SU-DHL-6 (cell line): ENCODE data around the gene KCNJ12.
"Not testable (repeated sequence)": the region's sequence is repeated elsewhere in the genome, so short reads cannot be mapped to it uniquely, and the experiment has no call there.

Experiments used
- H2AFZ ChIP-seq: fragments of 200-600 bp; sonication (generic); 2 replicates; pipeline ENCODE4 v1.6.1; 2014; ENCODE audit warnings: low read depth, mild to moderate bottlenecking, moderate library complexity, mixed read lengths, antibody characterized with exemption, low read length; ENCODE audit not compliant: severe bottlenecking
- H3F3A ChIP-seq: fragments of 200-600 bp; shearing (Covaris generic); 2 replicates; pipeline ENCODE4 v1.6.0; 2016; ENCODE audit warnings: antibody characterized with exemption, mild to moderate bottlenecking; ENCODE audit not compliant: insufficient read depth
- H3K27ac ChIP-seq: fragments of 200-600 bp; sonication (generic); 2 replicates; pipeline ENCODE4 v1.5.1; 2016; ENCODE audit warnings: low read depth, mild to moderate bottlenecking, low read length, moderate library complexity, mixed read lengths
- H3K27me3 ChIP-seq: fragments of 200-600 bp; sonication (generic), shearing (Covaris generic); 2 replicates; pipeline ENCODE4 v1.6.0; 2014; ENCODE audit warnings: mild to moderate bottlenecking, low read length
- H3K36me3 ChIP-seq: fragments of 200-600 bp; sonication (generic); 2 replicates; pipeline ENCODE4 v1.6.1; 2014; ENCODE audit warnings: mild to moderate bottlenecking, low read length, mixed read lengths
- H3K4me2 ChIP-seq: fragments of 300-600, 200-600 bp; shearing (Covaris generic), sonication (generic); 2 replicates; pipeline ENCODE4 v1.6.0; 2014; ENCODE audit warnings: low read length, low read depth, mild to moderate bottlenecking; ENCODE audit not compliant: poor library complexity, severe bottlenecking
- H3K4me3 ChIP-seq: fragments of 200-600 bp; sonication (generic); 2 replicates; pipeline ENCODE4 v1.5.1; 2014; ENCODE audit warnings: antibody characterized with exemption, low read length, mild to moderate bottlenecking, mixed read lengths; ENCODE audit not compliant: insufficient read depth, poor library complexity, severe bottlenecking
- H3K79me2 ChIP-seq: fragments of 200-600 bp; sonication (generic); 2 replicates; pipeline ENCODE4 v1.6.1; 2014; ENCODE audit warnings: mild to moderate bottlenecking, low read length, moderate library complexity; ENCODE audit not compliant: insufficient read depth
- H3K9ac ChIP-seq: fragments of 200-600 bp; sonication (generic); 2 replicates; pipeline ENCODE4 v1.7.0; 2014; ENCODE audit warnings: mild to moderate bottlenecking, low read length
- H3K9me2 ChIP-seq: fragments of 200-600 bp; sonication (generic); replicated peaks from 2 replicates; pipeline ENCODE4 v1.6.1; 2014; ENCODE audit warnings: low read length; ENCODE audit not compliant: insufficient read depth
- H3K9me3 ChIP-seq: fragments of 200-600 bp; sonication (generic); 2 replicates; pipeline ENCODE4 v1.6.1; 2014; ENCODE audit warnings: low read length, mixed read lengths; ENCODE audit not compliant: insufficient read depth
- H4K20me1 ChIP-seq: fragments of 200-600 bp; sonication (generic); 2 replicates; pipeline ENCODE4 v1.6.1; 2014; ENCODE audit warnings: low read depth, mild to moderate bottlenecking, antibody characterized with exemption, low read length, moderate library complexity, mixed read lengths
- EZH2phosphoT487 ChIP-seq: fragments of 200-600 bp; sonication (generic), shearing (Covaris generic); conservative IDR thresholded peaks from 2 replicates; pipeline ENCODE4 v1.6.1; 2018; ENCODE audit warnings: mild to moderate bottlenecking, antibody characterized with exemption, low read length, moderate library complexity, mixed read lengths
- TF ChIP-seq, protein P1 (sequence below): fragments of 200-600 bp; sonication (generic); IDR thresholded peaks from one replicate; pipeline ENCODE4 v1.5.1; 2017; ENCODE audit warnings: antibody characterized with exemption, mild to moderate bottlenecking, low read length, moderate library complexity; ENCODE audit not compliant: insufficient read depth, poor library complexity, severe bottlenecking

KCNJ12 gene

DNA sequence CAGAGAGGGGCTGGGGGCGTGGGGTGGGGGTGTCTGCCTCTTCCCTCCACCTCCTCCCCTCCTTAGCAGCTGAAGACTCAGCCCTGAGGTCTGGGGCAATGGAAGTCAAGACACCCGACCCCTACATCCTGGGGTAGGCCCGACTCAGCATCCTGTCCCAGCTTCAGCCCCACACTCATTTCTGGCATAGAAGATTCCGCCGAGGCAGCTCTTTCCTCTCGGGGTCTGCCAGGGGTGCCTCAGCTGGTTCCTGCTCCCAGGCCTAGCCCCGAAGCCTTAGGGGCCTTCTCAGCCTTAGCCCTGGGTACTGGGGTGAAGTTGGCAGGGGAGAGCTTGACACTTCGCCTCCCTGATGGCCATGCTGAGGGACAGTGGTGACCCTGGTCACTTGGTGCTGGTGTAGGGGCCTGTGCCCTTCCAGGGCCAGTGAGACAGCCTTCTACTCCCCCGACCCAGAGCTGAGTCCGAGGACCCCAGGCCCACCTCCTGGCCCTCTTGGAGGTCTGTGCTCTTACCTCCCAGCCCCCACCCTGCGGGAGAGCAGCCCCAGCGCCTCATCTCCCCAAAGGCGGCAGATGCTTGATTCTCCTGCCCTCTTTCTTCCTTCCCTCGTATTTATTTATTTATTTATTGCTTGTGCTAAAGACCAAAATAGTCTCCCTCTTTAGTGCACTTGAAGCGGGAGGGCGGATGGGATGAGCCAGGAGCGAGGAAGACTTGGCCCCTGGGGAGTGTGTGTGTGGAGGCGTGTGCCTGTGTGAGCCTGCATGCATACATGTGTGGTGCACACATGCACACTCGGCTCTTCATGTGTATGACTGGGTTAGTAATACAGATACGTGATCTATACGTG lies 42.5 kb downstream of the KCNJ12 start:
- H3K9me2 ChIP-seq: no peaks in the 10 kb centered on the region
- no peaks in the 10 kb centered on the region for H3K79me2 ChIP-seq
- H3K9ac ChIP-seq: no peak overlapping the region
- no peak overlapping the region for H3K4me3 ChIP-seq
- no peaks in the 10 kb centered on the region for H4K20me1 ChIP-seq
- H3K36me3 ChIP-seq: no peaks in the 10 kb centered on the region
- H3K9me3 ChIP-seq: no peaks in the 10 kb centered on the region
- H3K27ac ChIP-seq: no peak overlapping the region
- H3K4me2 ChIP-seq: no peak overlapping the region
- no peak for TF ChIP-seq EZH2phosphoT487
- TF ChIP-seq, protein P1, sequence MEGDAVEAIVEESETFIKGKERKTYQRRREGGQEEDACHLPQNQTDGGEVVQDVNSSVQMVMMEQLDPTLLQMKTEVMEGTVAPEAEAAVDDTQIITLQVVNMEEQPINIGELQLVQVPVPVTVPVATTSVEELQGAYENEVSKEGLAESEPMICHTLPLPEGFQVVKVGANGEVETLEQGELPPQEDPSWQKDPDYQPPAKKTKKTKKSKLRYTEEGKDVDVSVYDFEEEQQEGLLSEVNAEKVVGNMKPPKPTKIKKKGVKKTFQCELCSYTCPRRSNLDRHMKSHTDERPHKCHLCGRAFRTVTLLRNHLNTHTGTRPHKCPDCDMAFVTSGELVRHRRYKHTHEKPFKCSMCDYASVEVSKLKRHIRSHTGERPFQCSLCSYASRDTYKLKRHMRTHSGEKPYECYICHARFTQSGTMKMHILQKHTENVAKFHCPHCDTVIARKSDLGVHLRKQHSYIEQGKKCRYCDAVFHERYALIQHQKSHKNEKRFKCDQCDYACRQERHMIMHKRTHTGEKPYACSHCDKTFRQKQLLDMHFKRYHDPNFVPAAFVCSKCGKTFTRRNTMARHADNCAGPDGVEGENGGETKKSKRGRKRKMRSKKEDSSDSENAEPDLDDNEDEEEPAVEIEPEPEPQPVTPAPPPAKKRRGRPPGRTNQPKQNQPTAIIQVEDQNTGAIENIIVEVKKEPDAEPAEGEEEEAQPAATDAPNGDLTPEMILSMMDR: no peak
- H3K27me3 ChIP-seq: no peaks in the 10 kb centered on the region
- H3F3A ChIP-seq: no peaks in the 10 kb centered on the region
- no peak overlapping the region for H2AFZ ChIP-seq

DNA sequence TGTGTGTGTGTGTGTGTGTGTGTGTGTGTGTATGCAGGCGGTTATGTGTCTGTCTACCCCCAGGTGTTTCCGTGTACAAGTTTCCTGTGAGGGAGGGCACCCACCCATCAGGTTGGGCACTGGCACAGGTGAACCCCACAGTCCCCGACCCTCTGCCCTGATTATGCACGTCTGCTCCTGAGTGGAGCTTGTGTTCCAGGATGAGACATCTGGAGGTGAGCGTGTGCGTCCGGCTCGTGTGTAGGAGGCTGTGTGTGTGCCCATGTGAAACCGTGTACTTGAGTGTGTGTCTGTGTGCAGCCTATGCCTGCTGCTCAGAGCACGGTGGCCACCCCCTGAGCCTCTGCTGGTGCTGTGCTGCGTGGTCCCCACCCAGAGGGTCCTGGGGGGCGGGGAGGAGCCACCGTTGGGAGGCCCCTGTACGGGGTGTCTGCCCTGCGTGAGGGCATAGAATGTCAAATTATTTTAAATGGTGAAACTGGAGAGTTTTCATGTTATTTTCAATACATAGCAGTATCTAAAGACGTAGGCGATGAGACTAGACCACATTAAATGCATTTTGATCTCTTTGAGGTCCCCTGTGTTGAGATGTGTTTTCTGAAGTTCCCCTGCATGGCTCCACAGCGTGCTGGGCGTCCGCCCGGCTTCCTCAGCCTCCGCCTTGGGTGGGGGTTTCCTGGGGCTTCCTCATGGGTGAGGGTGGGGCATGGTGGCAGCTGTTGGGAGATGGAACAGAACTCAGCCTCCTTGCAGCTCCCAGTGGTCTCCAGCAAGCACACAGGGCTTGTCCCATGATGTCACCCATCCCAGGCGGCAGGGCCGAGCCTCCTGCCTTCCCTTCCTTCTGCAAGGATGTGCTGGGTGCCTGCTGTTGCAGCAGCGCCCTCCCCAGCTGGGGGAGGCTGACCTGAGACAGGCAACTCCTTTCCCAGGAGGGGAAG lies 43.4 kb downstream of the KCNJ12 start:
- no peaks in the 10 kb centered on the region for H3F3A ChIP-seq
- no peaks in the 10 kb centered on the region for H3K79me2 ChIP-seq
- H2AFZ ChIP-seq: no peak overlapping the region
- no peaks in the 10 kb centered on the region for H3K36me3 ChIP-seq
- H3K9ac ChIP-seq: no peak overlapping the region
- TF ChIP-seq, protein P1: no peak
- TF ChIP-seq EZH2phosphoT487: no peak
- no peaks in the 10 kb centered on the region for H4K20me1 ChIP-seq
- no peak overlapping the region for H3K4me3 ChIP-seq
- no peaks in the 10 kb centered on the region for H3K9me2 ChIP-seq
- no peaks in the 10 kb centered on the region for H3K9me3 ChIP-seq
- H3K27ac ChIP-seq: no peak overlapping the region
- no peak overlapping the region for H3K4me2 ChIP-seq
- H3K27me3 ChIP-seq: no peaks in the 10 kb centered on the region

DNA sequence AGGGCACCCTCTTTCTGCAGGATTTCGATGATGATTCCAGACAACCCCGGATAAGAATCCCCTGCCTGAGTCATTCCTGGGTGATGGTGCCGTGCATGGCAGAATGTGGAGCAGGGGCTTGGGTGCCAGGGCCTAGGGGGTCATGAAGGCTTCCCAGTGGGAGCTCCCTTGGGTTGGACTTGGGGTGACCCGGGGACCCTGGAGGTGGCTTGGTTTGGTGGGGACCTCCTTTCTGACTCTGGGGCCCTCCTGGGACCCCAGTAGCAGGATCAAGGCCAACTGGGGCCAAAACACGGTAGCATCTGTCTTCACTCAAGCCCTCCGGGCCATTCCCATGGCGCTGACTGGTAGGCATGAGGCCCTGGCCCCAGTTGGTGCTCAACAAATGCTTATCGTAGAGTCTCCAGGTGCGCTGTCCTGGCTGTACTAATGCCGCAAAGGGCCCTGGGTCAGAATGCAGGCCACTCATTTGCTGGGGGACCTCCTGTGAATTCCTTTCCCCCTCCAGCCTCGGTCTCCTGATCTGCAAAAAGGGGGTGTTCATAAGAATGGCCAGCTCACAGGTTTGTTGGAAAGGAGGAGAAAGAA lies 44.4 kb downstream of the KCNJ12 start:
- not testable (repeated sequence) for H3K79me2 ChIP-seq, H3K36me3 ChIP-seq, H3K9ac ChIP-seq, H3K9me3 ChIP-seq, H4K20me1 ChIP-seq, H3K27ac ChIP-seq, H3K4me2 ChIP-seq, H2AFZ ChIP-seq, H3K9me2 ChIP-seq, H3F3A ChIP-seq, H3K27me3 ChIP-seq, H3K4me3 ChIP-seq

DNA sequence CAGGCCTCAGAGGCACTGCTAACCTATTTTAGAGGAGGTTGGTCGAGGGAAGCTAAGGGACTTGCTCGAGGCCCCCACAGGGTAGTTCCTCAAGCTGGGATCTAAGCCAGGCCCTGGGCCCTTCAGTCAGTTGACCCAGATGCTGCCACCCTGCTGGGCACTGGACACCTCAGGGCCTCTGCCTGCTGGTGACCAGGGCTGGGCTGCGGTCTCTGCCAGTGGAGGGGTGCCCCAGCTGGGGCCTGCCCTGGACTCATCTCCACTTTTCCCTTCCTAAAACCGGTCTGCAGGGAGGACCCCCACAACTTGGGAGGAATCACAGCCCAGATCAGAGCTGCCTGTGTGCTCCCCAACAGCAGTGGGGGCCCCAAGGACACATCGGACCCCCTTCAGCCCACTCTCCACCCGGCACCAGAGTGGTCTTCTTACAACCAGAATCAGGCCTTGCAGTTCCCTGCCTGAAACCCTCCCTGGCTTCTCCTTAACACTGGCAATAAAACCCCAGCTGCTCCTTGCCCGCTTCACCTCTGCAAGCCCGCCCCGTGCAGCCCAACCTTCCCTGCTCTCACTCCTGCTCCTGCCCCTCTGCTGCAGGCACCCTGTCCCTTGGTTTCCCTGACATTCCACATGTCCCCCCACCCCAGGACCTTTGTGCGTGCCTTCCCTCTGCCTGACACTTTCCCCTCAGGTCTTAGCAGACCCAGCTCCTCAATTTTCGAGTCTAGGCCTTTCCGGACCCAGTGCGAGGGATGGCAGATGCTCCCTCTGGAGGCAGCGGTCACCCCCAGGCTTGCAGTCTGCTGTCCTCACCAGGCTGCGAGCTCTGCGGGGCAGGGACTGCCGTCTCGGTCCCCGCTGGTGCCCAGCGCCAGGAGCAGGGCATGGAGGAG lies 45.5 kb downstream of the KCNJ12 start:
- not testable (repeated sequence) for H3K27me3 ChIP-seq, H3K4me2 ChIP-seq, H4K20me1 ChIP-seq, H3K9me2 ChIP-seq, H2AFZ ChIP-seq, H3K9ac ChIP-seq, H3K79me2 ChIP-seq, H3K9me3 ChIP-seq, H3K4me3 ChIP-seq, H3K27ac ChIP-seq, H3F3A ChIP-seq, H3K36me3 ChIP-seq

DNA sequence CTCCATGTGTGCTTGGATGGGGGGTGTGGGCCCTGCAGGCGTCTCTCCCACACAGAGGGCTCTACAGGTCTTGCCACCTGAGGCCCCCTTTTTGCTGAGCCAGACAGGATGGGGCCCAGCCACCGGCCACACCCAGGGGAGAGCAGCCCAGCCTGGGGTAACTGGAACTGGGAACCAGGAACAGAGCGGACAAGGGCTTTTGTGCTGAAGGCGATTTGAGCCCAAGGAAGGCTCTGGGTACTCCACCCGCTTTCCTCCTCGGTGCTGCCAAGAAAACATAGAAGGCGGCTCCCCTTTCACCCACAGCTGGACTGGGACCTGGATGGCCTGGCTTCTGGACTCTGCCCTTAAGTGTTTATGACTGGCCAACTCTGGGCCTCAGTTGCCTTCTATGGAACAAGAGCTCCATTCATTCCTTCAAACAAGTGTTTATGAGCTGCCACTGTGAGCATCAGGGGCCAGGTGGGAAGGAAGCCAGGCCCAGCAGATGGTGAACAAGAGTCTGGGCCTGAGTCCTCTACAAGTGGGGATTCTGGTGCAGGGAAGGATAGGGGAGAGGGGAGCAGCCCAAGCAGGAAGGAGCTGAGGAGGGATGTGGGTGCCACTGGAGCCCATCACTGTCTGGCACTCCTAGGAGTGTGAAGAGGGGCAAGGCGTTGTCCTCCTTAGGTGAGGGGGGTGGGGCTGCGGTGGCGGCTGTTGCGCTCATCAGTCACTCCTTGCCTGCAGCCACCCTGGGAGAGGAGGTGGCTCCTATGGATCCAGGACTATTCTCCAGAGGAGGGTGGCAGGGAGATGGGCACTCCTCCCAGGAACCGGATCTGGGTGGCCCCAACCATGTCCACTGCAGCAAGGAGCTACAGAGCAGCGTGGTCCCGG lies 46.4 kb downstream of the KCNJ12 start:
- H2AFZ ChIP-seq, H3K9me3 ChIP-seq, H4K20me1 ChIP-seq, H3K9ac ChIP-seq, H3K9me2 ChIP-seq, H3K27ac ChIP-seq, H3K36me3 ChIP-seq, H3K79me2 ChIP-seq, H3K27me3 ChIP-seq, H3F3A ChIP-seq, H3K4me3 ChIP-seq, H3K4me2 ChIP-seq: not testable (repeated sequence)
